Psoas muscle (tissue), 8 donors: ENCODE measurements around the gene APOBEC3A. TPM values are rescaled to one million over a fixed set of nuclear protein-coding genes. Genes with fewer than 3 reads are reported as not detected.
A peak's percentile ranks its signal among the peaks of the same experiment; 100 is the strongest.

ENCODE experiments used
- ATAC-seq, 4 donors: fragments of 200-7000 bp; cut with Tn5 transposase; one replicate each; pipeline ENCODE4 v1.9.1; 2020; ENCODE audit warnings: moderate library complexity in 3 of 4, mild to moderate bottlenecking in 2 of 4
- DNase-seq, 2 donors: peaks; one replicate each; pipeline ENCODE4 v3.0.0-alpha.2; 2020
- H3K27ac ChIP-seq: fragments of 200-600 bp; one replicate; pipeline ENCODE4 v1.8.0; 2022
- H3K27me3 ChIP-seq, 3 donors: fragments of 200-600 bp in 1 of 3; one replicate each; pipeline versions ENCODE4 v1.6.1 to v1.8.0; 2013 to 2022; ENCODE audit warnings: low read length in 2 of 3, mild to moderate bottlenecking in 2 of 3, moderate library complexity in 1 of 3; ENCODE audit not compliant: insufficient read depth in 3 of 3
- H3K36me3 ChIP-seq, 2 donors: fragments of 200-600 bp in 1 of 2; one replicate each; pipeline versions ENCODE4 v1.6.1 to v1.8.0; 2013 to 2022; ENCODE audit warnings: low read depth in 1 of 2, mild to moderate bottlenecking in 1 of 2, moderate library complexity in 1 of 2; ENCODE audit not compliant: insufficient read depth in 1 of 2
- H3K4me1 ChIP-seq: fragments of 200-600 bp; one replicate; pipeline ENCODE4 v1.8.0; 2022
- H3K4me3 ChIP-seq: fragments of 200-600 bp; one replicate; pipeline ENCODE4 v1.8.0; 2022; ENCODE audit warnings: mild to moderate bottlenecking
- H3K9me3 ChIP-seq: fragments of 200-600 bp; one replicate; pipeline ENCODE4 v1.8.0; 2022
- CTCF ChIP-seq: fragments of 200-600 bp; IDR thresholded peaks from one replicate; pipeline ENCODE4 v1.8.0; 2022; ENCODE audit warnings: antibody characterized with exemption
- WGBS, 3 donors: extraction: QIAGEN DNeasy Blood & Tissue Kit; methylation state at CpG; one replicate each; pipeline versions ENCODE4 v1.1.6 to v1.1.7; 2013; 5-methylcytosine and 5-hydroxymethylcytosine counted together
- intact Hi-C, 2 donors: fragments of 100-400 bp; cut with DNase I; formaldehyde crosslinking; loops; one replicate each; pipeline versions ENCODE4 v1.11.0 to v1.14.2; 2022
- long read RNA-seq, 2 donors: library from polyadenylated mRNA; unstranded; transcript quantifications; one replicate each; pipeline ENCODE4 v2.0.0, GENCODE V29; 2021
- polyA plus RNA-seq, 3 donors: library from polyadenylated mRNA; stranded (reverse); fragments of 200-250 nt; gene quantifications; one replicate each; pipeline ENCODE4 v1.2.3, GENCODE V29; 2013
- total RNA-seq, 4 donors: library from RNA; stranded (reverse); fragmentation: NEBNext Ultra II Directional in 2 of 4; extraction: Animal tissue kit (Norgen Biotek cat#: 25700) in 2 of 4; gene quantifications; one replicate each; pipeline versions ENCODE4 v1.2.1 to v1.2.4, GENCODE V29; 2021 to 2023
- donor health status: healthy with polysubstance abuse.
- donor health status: DM: no; HTN: no; CAD: no; lungs with moderate emphysema.
- donor health status: Bipolar disorder and iron deficiency.
- donor health status: healthy.
- donor health status: DM: yes; HTN: yes; CAD: no.
- donor health status: DM: no; HTN: no; CAD: no.
- donor health status: DM: no; HTN: no; CAD: no.
- donor health status: DM: yes; HTN: yes; CAD: no.

APOBEC3A gene
- total RNA-seq (under 1 TPM; 0.19 to 0.76 (median 0.33) TPM), polyA plus RNA-seq (under 1 TPM in 2 of 3 donors, not detected in 1; 0.09 to 0.23 TPM)
- long read RNA-seq, donor 1: 0 reads
- long read RNA-seq, donor 2: 0 reads

GRCh38 chr22:38957046-38957770, at the start of gene APOBEC3A:
TSS of gene APOBEC3A (plus strand) at chr22:38957609. CDS start at chr22:38957692, 83 bp downstream.
- H3K4me3 ChIP-seq: no peak within 1 kb of the TSS
- no peak for TF ChIP-seq CTCF
- no peaks in the 10 kb centered on the region for H3K9me3 ChIP-seq
- DNase-seq (peak; percentile 33 to 64), ATAC-seq (no peak)
- H3K27ac ChIP-seq: no peak within 1 kb of the TSS
- H3K36me3 ChIP-seq: no peaks in the 10 kb centered on the region
- intact Hi-C loops: loop anchor here (5.0 to 10.0 kb wide), 2 partner anchors 40 to 128 kb away; no protein-coding TSS in a partner anchor
- no peaks in the 10 kb centered on the region for H3K4me1 ChIP-seq
- H3K27me3 ChIP-seq: peaks cover 0 to 2% (median 0%) of the 10 kb centered on the region in 3 donors
- 71 to 80% (median 76%) methylated on average over 11 of the region's 11 CpGs for WGBS, 3 donors

- WGBS, 3 donors: 82 to 89% (median 84%) methylated on average over 2 of the region's 2 CpGs
- no peaks in the 10 kb centered on the region for H3K4me1 ChIP-seq
- H3K27me3 ChIP-seq: peaks cover 0 to 19% (median 0%) of the 10 kb centered on the region in 3 donors
- H3K4me3 ChIP-seq: no peak overlapping the region
- DNase-seq (no peak), ATAC-seq (no peak)
- TF ChIP-seq CTCF: no peak
- H3K9me3 ChIP-seq: no peaks in the 10 kb centered on the region
- no peak overlapping the region for H3K27ac ChIP-seq
- no peaks in the 10 kb centered on the region for H3K36me3 ChIP-seq
- intact Hi-C loops: no loop called here
Measured at GRCh38 chr22:38907767-38908166, 49.6 kb upstream of the APOBEC3A start.

GRCh38 chr22:38911434-38911833, 46.0 kb upstream of the APOBEC3A start:
- DNase-seq (no peak), ATAC-seq (no peak)
- TF ChIP-seq CTCF: no peak
- intact Hi-C loops: no loop called here
- Histone ChIP-seq H3K27me3 (peaks cover 0 to 19% (median 0%) of the 10 kb centered on the region in 3 donors), H3K27ac (no peak overlapping the region), H3K4me3 (no peak overlapping the region), H3K4me1 (no peaks in the 10 kb centered on the region), H3K36me3 (no peaks in the 10 kb centered on the region), H3K9me3 (no peaks in the 10 kb centered on the region)
- 63 to 74% (median 67%) methylated on average over 1 of the region's 1 CpG for WGBS, 3 donors

- H3K9me3 ChIP-seq: no peaks in the 10 kb centered on the region
- H3K4me1 ChIP-seq: peaks cover 9% of the 10 kb centered on the region
- 96 to 100% (median 97%) methylated on average over 1 of the region's 1 CpG for WGBS, 3 donors
- intact Hi-C loops: loop anchor here (5.0 kb wide), 2 partner anchors 37 to 42 kb away; no protein-coding TSS in a partner anchor
- H3K27me3 ChIP-seq: peaks cover 0 to 6% (median 0%) of the 10 kb centered on the region in 3 donors
- H3K36me3 ChIP-seq: no peaks in the 10 kb centered on the region
- ATAC-seq: no peak
- H3K27ac ChIP-seq: no peak overlapping the region
- H3K4me3 ChIP-seq: no peak overlapping the region
- DNase-seq: no peak
- no peak for TF ChIP-seq CTCF
Measured at GRCh38 chr22:38919631-38920190, 37.7 kb upstream of the APOBEC3A start.
